Measurements from ENCODE around the gene TEX36.

The TEX36 gene

DNA sequence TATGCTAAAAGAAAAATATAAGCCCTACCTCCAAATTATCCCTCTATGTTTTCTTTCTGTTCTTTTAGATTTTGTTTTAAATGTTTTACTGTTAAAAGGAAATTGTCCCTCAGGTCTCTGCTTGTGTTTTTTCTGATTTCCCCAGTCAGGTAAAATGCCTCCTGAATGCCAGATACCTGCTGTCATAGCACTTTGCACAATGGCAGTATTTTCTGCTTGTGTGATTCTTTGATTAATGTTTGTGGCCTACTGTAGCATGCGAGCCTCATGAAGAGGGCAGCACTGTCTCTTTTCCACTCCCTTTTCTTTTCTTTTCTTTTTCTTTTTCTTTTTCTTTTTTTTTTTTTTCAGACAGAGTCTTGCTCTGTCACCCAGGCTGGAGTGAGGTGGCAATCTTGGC lies 71.2 kb downstream of the TEX36 start:
- TF ChIP-seq, protein P1, sequence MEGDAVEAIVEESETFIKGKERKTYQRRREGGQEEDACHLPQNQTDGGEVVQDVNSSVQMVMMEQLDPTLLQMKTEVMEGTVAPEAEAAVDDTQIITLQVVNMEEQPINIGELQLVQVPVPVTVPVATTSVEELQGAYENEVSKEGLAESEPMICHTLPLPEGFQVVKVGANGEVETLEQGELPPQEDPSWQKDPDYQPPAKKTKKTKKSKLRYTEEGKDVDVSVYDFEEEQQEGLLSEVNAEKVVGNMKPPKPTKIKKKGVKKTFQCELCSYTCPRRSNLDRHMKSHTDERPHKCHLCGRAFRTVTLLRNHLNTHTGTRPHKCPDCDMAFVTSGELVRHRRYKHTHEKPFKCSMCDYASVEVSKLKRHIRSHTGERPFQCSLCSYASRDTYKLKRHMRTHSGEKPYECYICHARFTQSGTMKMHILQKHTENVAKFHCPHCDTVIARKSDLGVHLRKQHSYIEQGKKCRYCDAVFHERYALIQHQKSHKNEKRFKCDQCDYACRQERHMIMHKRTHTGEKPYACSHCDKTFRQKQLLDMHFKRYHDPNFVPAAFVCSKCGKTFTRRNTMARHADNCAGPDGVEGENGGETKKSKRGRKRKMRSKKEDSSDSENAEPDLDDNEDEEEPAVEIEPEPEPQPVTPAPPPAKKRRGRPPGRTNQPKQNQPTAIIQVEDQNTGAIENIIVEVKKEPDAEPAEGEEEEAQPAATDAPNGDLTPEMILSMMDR (IDR thresholded peaks at IDR 0.05; ENCODE audit: extremely low read depth, insufficient read depth, missing control alignments), result no peak
- in situ Hi-C loops (cut with MboI; ENCODE audit: low pct_unique_long_range_greater_than_20kb, low sequenced_read_pairs, unreplicated experiment), result no loop called here
- DNase-seq (ENCODE audit: low spot score), result no peak

DNA sequence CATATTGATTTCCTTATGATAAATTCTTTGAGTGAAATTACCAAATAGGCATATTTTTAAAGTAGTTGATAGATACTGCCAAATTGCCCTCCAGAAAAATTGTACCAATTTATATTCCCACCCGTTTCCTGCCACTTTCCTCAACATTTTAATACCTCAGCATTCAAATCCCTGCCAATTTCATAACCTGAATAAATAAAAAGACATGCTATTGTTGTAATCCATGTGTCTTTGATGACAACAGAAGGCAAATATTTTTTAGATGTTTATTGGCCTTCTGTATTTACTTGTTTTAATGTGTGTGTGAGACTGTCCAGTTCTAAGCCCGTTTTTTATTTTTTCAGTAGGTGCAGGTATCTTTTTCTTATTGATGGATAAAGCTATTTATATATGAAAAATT lies 71.7 kb downstream of the TEX36 start:
- TF ChIP-seq, protein P1 (IDR thresholded peaks at IDR 0.05; ENCODE audit: extremely low read depth, insufficient read depth, missing control alignments), result no peak
- in situ Hi-C loops (cut with MboI; ENCODE audit: low pct_unique_long_range_greater_than_20kb, low sequenced_read_pairs, unreplicated experiment), result no loop called here
- DNase-seq (ENCODE audit: low spot score), result no peak

DNA sequence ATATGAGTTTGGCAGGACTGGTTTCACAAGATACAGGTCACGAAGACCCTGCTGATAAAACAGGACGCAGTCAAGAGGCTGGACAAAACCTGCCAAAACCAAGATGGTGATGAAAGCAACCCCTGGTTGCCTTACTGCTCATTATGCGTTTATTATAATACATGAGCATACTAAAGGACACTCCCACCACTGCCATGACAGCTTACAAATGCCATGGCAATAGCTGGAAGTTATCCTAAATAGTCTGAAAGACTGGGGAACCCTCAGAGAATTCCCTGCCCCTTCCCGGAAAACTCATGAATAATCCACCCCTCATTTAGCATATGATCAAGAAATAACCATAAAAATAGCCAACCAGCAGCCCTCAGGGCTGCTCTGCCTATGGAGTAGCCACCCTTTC lies 73.1 kb downstream of the TEX36 start:
- TF ChIP-seq, protein P1 (IDR thresholded peaks at IDR 0.05; ENCODE audit: extremely low read depth, insufficient read depth, missing control alignments), result no peak
- in situ Hi-C loops (cut with MboI; ENCODE audit: low pct_unique_long_range_greater_than_20kb, low sequenced_read_pairs, unreplicated experiment), result no loop called here
- DNase-seq (ENCODE audit: low spot score), result no peak

DNA sequence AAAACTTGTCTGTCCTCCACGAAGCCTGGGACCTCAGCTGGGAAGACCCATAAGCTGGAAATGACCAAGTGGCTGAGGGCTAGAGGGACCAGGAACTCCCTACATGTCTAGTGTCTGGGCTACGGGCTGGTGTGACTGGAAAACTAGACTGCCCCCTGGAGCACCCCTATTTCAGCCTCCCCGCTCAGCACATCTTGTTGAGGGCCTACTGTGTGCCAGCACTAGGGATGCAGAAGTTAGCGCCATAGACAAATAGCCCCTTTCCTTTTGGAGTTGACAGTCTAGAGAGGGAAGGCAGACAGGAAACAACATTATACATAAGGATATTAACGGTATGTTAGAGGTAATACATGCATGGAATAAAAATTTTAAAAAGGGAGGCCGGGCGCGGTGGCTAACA lies 74.5 kb downstream of the TEX36 start:
- TF ChIP-seq, protein P1 (IDR thresholded peaks at IDR 0.05; ENCODE audit: extremely low read depth, insufficient read depth, missing control alignments), result no peak
- no peak for DNase-seq (ENCODE audit: low spot score)
- in situ Hi-C loops (cut with MboI; ENCODE audit: low pct_unique_long_range_greater_than_20kb, low sequenced_read_pairs, unreplicated experiment), result no loop called here

DNA sequence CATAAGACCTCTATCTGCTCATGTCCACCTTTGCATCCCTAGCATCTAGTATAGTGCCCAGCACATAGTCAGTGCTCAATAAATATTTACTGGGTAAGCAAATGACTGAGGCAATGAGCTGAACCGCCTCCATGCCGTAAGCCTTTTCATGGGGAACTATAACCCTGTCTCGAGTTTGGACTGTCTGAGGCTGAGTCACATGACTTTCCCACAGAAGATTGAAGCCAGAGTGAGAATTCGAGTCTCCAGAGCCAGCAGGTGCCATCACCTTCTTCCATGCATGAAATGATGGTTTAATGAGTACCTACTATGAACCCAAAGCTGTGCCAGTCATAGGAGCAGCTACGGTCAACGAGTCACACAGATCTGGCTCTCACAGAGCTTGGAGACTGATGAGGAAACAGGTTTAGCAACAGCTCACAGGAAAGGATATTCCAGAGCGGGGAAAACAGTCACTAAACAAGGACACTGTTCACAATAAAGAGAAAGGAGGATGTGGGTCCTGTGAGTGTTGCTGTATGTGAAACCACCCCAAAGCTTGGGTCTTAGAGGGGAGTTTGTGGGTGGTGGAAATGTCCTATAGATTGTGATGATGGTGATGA lies 75.2 kb downstream of the TEX36 start:
- TF ChIP-seq, protein P1 (IDR thresholded peaks at IDR 0.05; ENCODE audit: extremely low read depth, insufficient read depth, missing control alignments), result no peak
- in situ Hi-C loops (cut with MboI; ENCODE audit: low pct_unique_long_range_greater_than_20kb, low sequenced_read_pairs, unreplicated experiment), result no loop called here
- DNase-seq (ENCODE audit: low spot score), result no peak

DNA sequence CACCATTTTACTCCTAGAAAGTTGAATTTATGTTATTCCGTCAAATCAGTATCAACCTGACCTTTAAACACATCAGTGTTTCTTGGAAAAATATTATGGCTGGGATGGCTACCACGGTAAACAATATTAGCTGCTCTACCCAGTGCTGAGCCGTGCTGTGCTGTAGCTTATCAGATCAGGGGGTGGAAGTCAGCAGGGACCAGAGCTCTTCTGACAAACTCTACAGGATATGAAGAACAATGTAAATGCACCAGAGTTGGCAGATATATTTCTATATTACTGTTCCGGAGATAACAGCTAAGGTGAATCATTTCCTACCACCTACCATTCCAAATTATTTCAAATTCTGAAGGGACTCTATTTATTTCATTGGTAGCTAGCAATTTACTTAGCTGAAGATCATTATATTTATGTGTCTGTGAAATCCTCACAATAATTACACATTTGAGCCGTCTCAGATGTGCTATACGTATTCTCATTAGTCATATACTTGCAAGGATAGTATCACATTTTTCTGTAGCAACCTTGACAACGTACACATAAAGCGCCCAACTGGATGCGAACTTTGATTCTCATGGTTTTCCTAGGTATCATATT lies 76.5 kb downstream of the TEX36 start:
- TF ChIP-seq, protein P1 (IDR thresholded peaks at IDR 0.05; ENCODE audit: extremely low read depth, insufficient read depth, missing control alignments), result no peak
- in situ Hi-C loops (cut with MboI; ENCODE audit: low pct_unique_long_range_greater_than_20kb, low sequenced_read_pairs, unreplicated experiment), result no loop called here
- DNase-seq (ENCODE audit: low spot score), result no peak
